ENCODE results near the gene AK3.
"Not testable (repeated sequence)": the region's sequence is repeated elsewhere in the genome, so short reads cannot be mapped to it uniquely, and the experiment has no call there.

The AK3 gene

GRCh38 chr9:4666042-4666699 lies 74.8 kb downstream of the AK3 start, which contains the start of gene SPATA6L:
SPATA6L (minus strand) TSS chr9:4666480; CDS start chr9:4666250, 230 bp downstream.
- peak; percentile 66 for DNase-seq (ENCODE audit: low spot score)

GRCh38 chr9:4665357-4665756 lies 75.6 kb downstream of the AK3 start:
- peak; percentile 59 for DNase-seq (ENCODE audit: low spot score)

DNA sequence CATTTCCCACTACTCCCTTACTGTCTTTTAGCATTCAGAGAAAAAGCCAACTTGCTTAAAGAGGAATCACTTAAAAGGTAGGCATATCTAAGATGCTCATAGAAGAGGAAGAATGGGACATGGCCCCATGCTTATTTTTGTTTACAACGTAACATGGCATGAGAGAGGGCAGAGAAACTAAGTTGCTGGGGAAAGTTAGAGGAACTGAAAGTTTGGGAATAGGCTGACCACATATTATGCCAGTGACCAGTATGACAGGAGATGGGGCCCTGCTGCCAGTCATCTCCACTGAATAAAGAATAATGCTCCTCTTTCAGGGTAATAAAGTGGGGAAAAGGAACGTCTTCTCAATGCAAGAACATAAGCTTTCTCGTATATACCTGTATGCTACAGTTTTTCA lies 77.0 kb downstream of the AK3 start:
- no peak for DNase-seq (ENCODE audit: low spot score)

- DNase-seq (ENCODE audit: low spot score), result peak; percentile 56
Measured at GRCh38 chr9:4662989-4663792, 77.8 kb downstream of the AK3 start.

- DNase-seq (ENCODE audit: low spot score), result peak; percentile 94
Measured at GRCh38 chr9:4662108-4662988, 78.7 kb downstream of the AK3 start, which contains the start of gene PLPP6. PLPP6 (plus strand) TSS chr9:4662294; CDS start chr9:4662376, 82 bp downstream.

- no peak for DNase-seq (ENCODE audit: low spot score)
Measured at GRCh38 chr9:4661611-4662010, 79.4 kb downstream of the AK3 start.

DNA sequence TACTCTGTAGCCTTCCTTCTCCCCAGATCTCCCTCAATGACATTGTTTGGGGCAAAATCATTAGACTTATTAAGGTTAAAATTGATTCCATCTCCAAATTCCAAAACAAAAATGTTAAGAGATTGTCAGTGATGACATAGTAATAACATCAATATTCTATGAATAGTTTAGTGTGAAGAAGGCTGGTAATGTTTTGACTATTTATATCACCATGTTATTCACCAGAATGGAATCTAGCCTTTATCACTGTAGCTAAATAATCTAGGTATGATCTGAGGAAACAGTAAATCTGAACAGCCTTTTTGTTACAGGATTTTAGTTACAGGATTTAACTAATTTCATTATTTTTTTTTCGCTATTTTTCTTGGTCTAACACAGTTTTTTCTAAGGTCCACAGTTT lies 79.8 kb downstream of the AK3 start:
- DNase-seq (ENCODE audit: low spot score), result peak; percentile 53

DNA sequence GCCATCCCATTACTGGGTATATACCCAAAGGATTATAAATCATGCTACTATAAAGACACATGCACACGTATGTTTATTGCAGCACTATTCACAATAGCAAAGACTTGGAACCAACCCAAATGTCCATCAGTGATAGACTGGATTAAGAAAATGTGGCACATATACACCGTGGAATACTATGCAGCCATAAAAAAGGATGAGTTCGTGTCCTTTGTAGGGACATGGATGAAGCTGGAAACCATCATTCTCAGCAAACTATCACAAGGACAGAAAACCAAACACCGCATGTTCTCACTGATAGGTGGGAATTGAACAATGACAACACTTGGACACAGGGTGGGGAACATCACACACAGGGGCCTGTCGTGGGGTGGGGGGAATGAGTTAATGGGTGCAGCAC lies 80.3 kb downstream of the AK3 start:
- not testable (repeated sequence) for DNase-seq (ENCODE audit: low spot score)

Measured in kidney tubule cell (primary cell).